ENCODE results near the gene IDI1.
"Not testable (repeated sequence)": the region's sequence is repeated elsewhere in the genome, so short reads cannot be mapped to it uniquely, and the experiment has no call there.

IDI1 gene

GRCh38 chr10:1034758-1035157, 14.2 kb downstream of the IDI1 start:
- DNase-seq (ENCODE audit: low read depth): no peak

DNA sequence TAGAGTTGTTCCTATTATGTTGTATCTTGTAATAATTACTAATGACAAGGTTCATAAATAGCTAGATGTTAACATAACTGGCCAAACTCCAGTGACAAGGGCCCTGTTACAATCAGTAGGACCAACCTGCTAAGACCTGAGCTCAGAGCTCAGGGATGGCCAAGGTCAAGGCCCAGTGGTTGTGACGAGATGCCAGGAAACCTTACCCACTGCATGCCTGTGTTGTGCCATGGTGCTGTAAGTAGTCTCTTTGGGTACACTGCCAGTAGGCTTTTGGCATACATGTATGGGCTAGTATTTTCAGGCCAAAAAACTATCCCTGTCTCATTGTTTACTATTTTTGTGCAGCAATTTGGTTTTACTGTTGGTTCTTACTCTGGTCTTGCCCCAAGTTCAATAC, 15.3 kb downstream of the IDI1 start:
- DNase-seq (ENCODE audit: low read depth): no peak

DNA sequence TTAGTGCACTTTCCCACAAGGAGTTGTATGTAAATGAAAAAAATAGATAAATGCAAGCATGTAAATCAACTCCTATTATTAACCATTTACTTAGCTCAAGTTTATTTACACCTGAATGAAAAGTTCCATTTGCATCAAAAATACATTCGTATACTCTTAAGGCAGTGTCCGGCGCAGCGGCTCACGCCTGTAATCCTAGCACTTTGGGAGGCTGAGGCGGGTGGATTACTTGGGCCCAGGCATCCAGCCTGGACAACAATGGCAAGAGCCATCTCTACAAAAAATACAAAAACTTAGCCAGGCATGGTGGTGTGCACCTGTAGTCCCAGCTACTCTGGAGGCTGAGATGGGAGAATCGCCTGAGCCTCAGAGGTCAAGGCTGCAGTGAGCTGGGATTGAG, 19.1 kb downstream of the IDI1 start:
- no peak for DNase-seq (ENCODE audit: low read depth)

DNA sequence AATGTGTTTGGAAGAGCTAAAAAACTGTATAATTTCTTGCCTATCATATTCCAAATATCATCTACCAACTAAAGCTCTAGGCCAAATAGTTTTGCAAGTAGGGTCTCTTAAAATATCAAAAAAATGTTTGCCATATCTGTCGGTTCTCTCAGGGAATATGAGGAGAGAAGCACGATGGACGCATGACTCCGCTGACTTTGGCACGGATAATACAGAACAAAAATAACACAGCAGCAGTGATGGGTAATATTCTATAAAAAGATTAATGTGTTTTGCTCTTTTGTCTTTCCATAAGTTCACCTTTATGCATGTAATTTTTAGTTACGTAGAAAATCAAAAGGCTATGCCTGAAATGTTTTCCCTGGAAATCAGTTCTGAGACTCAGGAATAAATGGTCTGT, 22.3 kb downstream of the IDI1 start:
- no peak for DNase-seq (ENCODE audit: low read depth)

- DNase-seq (ENCODE audit: low read depth): no peak
Measured at GRCh38 chr10:1025683-1026082, 23.2 kb downstream of the IDI1 start, which contains the start of gene IDI2. Gene IDI2 (minus strand): TSS chr10:1025859. CDS start chr10:1024723, 1,136 bp downstream.

- no peak for DNase-seq (ENCODE audit: low read depth)
Measured at GRCh38 chr10:1024103-1024502, 24.8 kb downstream of the IDI1 start.

- no peak for DNase-seq (ENCODE audit: low read depth)
Measured at GRCh38 chr10:1022413-1022812, 26.5 kb downstream of the IDI1 start.

DNA sequence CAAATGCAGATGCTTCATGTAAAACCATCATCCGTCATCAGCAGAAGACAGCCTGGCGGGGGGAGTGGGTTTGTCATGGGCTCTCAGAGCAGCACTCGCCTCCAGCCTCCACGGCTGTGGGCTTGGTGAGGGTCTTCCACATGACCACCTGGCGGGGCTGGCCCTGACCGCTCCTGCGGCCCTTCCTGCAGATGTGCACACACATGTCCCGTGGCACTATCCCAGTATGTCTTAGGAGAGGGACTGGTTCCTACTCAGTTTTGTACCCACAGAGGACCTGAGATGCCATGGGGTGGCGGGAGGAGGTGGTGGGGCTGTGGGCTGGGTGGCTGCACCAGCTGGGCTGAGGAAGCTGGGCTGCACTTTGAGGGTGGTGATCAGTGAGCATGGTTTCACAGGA, 28.0 kb downstream of the IDI1 start:
- no peak for DNase-seq (ENCODE audit: low read depth)

DNA sequence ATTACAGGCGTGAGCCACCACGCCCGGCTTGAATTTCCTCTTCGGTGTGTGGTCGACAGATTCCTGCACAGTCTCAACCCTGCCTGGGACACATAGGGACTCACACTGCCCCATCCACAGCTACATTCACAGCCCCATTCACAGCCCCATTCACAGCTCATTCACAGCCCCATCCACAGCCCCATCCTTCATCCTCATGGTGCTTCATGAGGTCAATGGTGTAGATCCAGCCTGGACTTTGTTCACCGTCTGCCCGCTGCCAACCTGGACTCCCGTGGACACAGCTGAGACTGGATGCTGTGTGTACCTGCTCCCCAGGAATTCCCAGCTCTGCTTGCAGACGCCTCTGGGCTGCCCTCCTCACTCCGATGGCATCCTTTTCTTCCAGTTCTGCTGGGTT, 28.5 kb downstream of the IDI1 start:
- DNase-seq (ENCODE audit: low read depth): no peak

GRCh38 chr10:1019362-1019761, 29.6 kb downstream of the IDI1 start:
- DNase-seq (ENCODE audit: low read depth): no peak

GRCh38 chr10:1015688-1016087, 33.2 kb downstream of the IDI1 start:
- no peak for DNase-seq (ENCODE audit: low read depth)

GRCh38 chr10:1011696-1012095, 37.2 kb downstream of the IDI1 start:
- DNase-seq (ENCODE audit: low read depth): no peak

DNA sequence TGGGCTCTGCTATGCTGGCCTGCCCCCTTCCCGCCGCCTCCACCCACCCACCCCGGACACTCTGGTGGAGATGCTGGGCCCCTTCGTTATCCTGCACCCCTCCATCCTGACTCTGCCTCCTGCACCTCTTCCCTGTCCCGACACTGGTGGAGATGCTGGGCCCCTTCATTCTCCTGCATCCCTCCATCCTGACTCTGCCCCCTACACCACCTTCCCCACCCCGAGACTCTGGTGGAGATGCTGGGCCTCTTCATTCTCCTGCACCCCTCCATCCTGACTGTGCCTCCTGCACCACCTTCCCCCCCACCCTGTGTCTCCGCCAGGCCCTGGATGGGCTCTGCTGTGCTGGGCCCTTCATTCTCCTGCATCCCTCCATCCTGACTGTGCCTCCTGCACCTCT, 38.2 kb downstream of the IDI1 start:
- DNase-seq (ENCODE audit: low read depth): no peak

GRCh38 chr10:1009947-1010346, 39.0 kb downstream of the IDI1 start:
- not testable (repeated sequence) for DNase-seq (ENCODE audit: low read depth)

DNA sequence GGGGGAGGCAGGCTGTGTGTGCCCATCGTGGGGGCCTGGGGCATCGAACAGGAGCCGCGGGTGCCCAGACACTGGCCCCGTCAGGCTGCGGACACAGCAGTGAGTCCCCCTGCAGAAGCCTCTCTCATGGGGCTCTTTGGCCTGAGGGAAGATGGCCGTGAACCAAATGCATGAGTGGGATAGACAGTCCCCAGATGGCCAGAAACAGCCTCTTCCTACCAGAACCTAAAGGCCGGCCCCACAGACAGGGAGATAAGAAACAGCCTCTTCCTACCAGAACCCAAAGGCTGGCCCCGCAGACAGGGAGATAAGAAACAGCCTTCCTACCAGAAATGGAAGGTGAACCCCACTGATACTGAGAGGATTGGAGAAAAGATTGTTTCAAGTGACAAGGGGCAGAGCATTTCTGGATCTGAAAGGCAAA, 39.8 kb downstream of the IDI1 start:
- no peak for DNase-seq (ENCODE audit: low read depth)

DNA sequence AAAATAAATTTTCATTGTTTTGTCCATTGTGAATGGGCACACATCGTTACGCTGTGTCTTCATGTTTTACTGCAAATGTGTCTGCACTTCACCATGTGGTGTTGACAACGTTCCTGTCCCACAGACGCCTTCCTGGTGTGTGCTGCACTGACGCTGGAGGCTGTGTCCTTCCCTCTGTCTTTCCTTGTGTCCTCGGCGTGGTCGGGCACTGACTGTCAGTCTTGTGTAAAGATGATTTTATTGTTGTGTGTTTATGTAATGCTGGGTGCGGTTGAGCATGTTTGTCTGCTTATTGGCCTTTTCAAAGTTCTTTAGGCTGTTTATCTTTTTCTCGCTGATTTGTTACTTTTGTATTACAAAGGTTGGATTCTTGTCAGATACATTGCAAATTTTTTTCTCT, 41.3 kb downstream of the IDI1 start:
- no peak for DNase-seq (ENCODE audit: low read depth)

GRCh38 chr10:1006573-1006972, 42.3 kb downstream of the IDI1 start:
- no peak for DNase-seq (ENCODE audit: low read depth)

- DNase-seq (ENCODE audit: low read depth): no peak
Measured at GRCh38 chr10:1003884-1004670, 44.8 kb downstream of the IDI1 start.

- no peak for DNase-seq (ENCODE audit: low read depth)
Measured at GRCh38 chr10:1002425-1003006, 46.4 kb downstream of the IDI1 start.

DNA sequence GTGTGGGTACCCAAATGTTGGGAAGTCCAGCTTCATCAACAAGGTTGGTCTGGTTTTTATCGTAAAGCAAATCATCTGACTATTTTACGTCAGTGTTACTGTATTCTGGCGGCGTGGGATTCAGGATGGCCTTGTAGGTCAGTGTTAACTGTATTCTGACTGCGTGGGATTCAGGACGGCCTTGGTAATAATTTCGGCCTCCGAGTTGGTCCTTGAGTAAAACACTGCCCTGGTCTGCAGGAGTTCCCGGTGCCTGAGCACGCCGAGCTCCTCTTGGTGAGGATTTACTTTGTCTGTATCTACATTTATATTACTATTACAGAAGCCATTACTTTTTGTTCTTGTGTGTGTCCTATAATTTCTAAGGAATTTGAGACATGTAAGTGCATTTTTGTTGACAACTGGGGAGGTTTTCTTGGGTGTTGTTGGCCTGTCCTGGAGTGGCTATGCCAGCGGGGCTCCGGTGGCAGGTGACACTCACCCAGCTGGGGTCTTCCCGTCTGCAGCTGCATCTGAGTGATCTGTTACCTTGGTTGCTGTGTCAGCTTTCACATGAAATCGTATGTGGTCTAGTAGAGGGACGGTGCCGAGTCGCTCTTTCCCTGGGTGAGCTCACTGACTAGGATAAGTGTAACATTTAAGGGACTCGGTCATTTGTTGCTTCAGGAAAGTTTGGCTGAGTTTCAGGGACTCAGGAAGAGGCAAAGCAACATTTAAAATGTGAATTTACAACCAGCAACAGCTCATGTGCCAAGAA, 51.5 kb downstream of the IDI1 start:
- DNase-seq (ENCODE audit: low read depth): no peak

GRCh38 chr10:996031-996430, 52.9 kb downstream of the IDI1 start:
- no peak for DNase-seq (ENCODE audit: low read depth)

GRCh38 chr10:995559-995926, 53.4 kb downstream of the IDI1 start:
- DNase-seq (ENCODE audit: low read depth): no peak

Data from stimulated activated CD8-positive, alpha-beta memory T cell treated with anti-CD3 and anti-CD28 coated beads, Interleukin-12 subunit alpha, Interleukin-12 subunit beta, amount 100 ng/mL, for 1 hour (primary cell).